ENCODE results near the gene ATP2B3.
A peak's percentile ranks its signal among the peaks of the same experiment; 100 is the strongest.
"Not testable (repeated sequence)": the region's sequence is repeated elsewhere in the genome, so short reads cannot be mapped to it uniquely, and the experiment has no call there.

Gene ATP2B3

GRCh38 chrX:153598541-153599191 is 81.2 kb downstream of the ATP2B3 start, which contains the start of gene CCNQ:
CCNQ (minus strand) TSS chrX:153599139; CDS start chrX:153599073, 66 bp downstream.
- Histone ChIP-seq H3K4me3 (ENCODE audit: low read length) (peak within 1 kb of the TSS; percentile 86), H3K4me1 (ENCODE audit: control insufficient read depth, insufficient read depth, low read length) (no peaks in the 10 kb centered on the region), H3K36me3 (ENCODE audit: control insufficient read depth, insufficient read depth, low read length, severe bottlenecking) (peaks cover 1% of the 10 kb centered on the region), H3K9ac (ENCODE audit: low read length) (peak within 1 kb of the TSS; percentile 85), H3K9me3 (ENCODE audit: control insufficient read depth, low read length) (no peaks in the 10 kb centered on the region), H3K27me3 (replicated peaks; ENCODE audit: control insufficient read depth, insufficient read depth, low read length) (peaks cover 9% of the 10 kb centered on the region)
- peak; percentile 59 for DNase-seq (ENCODE audit: low read depth)

DNA sequence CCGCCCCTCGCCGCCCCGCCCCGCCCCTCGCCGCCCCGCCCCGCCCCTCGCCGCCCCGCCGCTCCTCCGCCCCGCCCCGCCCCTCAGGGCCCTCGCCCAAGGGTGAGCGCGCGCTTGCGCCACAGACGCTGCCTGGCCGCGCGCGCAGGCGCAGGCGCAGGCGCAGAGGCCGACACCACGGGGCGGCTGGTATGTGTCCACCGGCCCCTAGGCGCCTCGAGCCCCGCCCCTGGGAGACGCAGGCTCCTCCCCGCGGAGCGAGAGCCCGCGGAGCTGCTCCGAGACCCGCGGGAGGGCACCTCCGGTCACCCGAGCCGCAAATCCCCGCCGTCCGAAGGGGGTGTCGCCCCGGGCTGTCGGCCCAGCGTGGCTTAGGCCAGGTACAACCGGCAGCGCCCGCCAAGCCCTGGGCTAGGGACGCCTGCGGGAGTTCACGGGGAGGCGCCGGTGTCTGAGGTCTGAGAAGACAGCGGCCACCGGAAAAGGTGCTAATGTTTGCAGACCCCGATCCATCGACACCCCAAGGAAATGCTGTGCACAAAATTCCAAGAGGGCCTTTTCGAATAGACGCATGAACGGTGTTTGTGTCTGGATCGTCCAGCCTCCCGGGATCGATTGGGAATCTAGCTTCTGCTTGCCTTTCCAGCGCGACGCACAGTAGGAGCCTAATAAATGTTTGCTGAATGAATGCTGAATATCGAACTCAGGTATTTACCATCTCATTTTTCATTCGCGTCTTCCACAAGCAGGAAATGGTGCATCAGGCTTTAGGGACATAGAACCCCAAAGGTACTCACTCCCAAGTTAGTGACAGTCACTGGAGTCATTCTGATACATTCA is 82.0 kb downstream of the ATP2B3 start:
- peaks cover 15% of the 10 kb centered on the region for H3K27me3 ChIP-seq (replicated peaks; ENCODE audit: control insufficient read depth, insufficient read depth, low read length)

DNA sequence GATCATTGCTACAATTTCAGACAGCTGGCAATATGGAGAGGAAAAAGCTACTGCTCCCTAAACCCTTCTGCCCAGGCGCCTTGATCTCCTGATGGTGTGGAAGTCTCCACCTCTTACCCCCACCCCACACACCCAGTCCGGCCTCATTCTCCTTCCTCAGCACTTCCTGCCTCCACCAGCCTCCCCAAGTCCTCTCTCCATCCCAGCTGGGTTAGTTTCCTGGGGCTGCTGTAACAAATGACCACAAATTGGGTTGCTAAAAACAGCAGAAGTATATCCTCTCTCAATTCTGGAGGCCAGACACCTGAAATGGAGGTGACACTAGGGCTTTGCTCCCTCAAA is 82.6 kb downstream of the ATP2B3 start:
- H3K4me3 ChIP-seq (ENCODE audit: low read length), result peak overlapping the region; percentile 86
- peak overlapping the region; percentile 85 for H3K9ac ChIP-seq (ENCODE audit: low read length)
- no peaks in the 10 kb centered on the region for H3K36me3 ChIP-seq (ENCODE audit: control insufficient read depth, insufficient read depth, low read length, severe bottlenecking)
- H3K9me3 ChIP-seq (ENCODE audit: control insufficient read depth, low read length), result no peaks in the 10 kb centered on the region
- H3K4me1 ChIP-seq (ENCODE audit: control insufficient read depth, insufficient read depth, low read length), result no peaks in the 10 kb centered on the region
- DNase-seq (ENCODE audit: low read depth), result no peak
- H3K27me3 ChIP-seq (replicated peaks; ENCODE audit: control insufficient read depth, insufficient read depth, low read length), result peaks cover 17% of the 10 kb centered on the region

More for the DNA sequence above, 82.0 kb downstream of the ATP2B3 start:
- H3K4me1 ChIP-seq (ENCODE audit: control insufficient read depth, insufficient read depth, low read length), result no peaks in the 10 kb centered on the region
- peak overlapping the region; percentile 86 for H3K4me3 ChIP-seq (ENCODE audit: low read length)
- DNase-seq (ENCODE audit: low read depth), result peak; percentile 90
- no peaks in the 10 kb centered on the region for H3K9me3 ChIP-seq (ENCODE audit: control insufficient read depth, low read length)
- peak overlapping the region; percentile 85 for H3K9ac ChIP-seq (ENCODE audit: low read length)
- H3K36me3 ChIP-seq (ENCODE audit: control insufficient read depth, insufficient read depth, low read length, severe bottlenecking), result no peaks in the 10 kb centered on the region

GRCh38 chrX:153600921-153601320 is 83.5 kb downstream of the ATP2B3 start:
- no peaks in the 10 kb centered on the region for H3K9me3 ChIP-seq (ENCODE audit: control insufficient read depth, low read length)
- no peak for DNase-seq (ENCODE audit: low read depth)
- H3K9ac ChIP-seq (ENCODE audit: low read length), result no peak overlapping the region
- H3K4me1 ChIP-seq (ENCODE audit: control insufficient read depth, insufficient read depth, low read length), result no peaks in the 10 kb centered on the region
- no peak overlapping the region for H3K4me3 ChIP-seq (ENCODE audit: low read length)
- peaks cover 17% of the 10 kb centered on the region for H3K27me3 ChIP-seq (replicated peaks; ENCODE audit: control insufficient read depth, insufficient read depth, low read length)
- no peaks in the 10 kb centered on the region for H3K36me3 ChIP-seq (ENCODE audit: control insufficient read depth, insufficient read depth, low read length, severe bottlenecking)

- no peak overlapping the region for H3K4me3 ChIP-seq (ENCODE audit: low read length)
- no peaks in the 10 kb centered on the region for H3K4me1 ChIP-seq (ENCODE audit: control insufficient read depth, insufficient read depth, low read length)
- H3K9ac ChIP-seq (ENCODE audit: low read length), result no peak overlapping the region
- peaks cover 24% of the 10 kb centered on the region for H3K27me3 ChIP-seq (replicated peaks; ENCODE audit: control insufficient read depth, insufficient read depth, low read length)
- H3K36me3 ChIP-seq (ENCODE audit: control insufficient read depth, insufficient read depth, low read length, severe bottlenecking), result no peaks in the 10 kb centered on the region
- no peaks in the 10 kb centered on the region for H3K9me3 ChIP-seq (ENCODE audit: control insufficient read depth, low read length)
- no peak for DNase-seq (ENCODE audit: low read depth)
Observed at GRCh38 chrX:153601511-153602110, 84.2 kb downstream of the ATP2B3 start.

DNA sequence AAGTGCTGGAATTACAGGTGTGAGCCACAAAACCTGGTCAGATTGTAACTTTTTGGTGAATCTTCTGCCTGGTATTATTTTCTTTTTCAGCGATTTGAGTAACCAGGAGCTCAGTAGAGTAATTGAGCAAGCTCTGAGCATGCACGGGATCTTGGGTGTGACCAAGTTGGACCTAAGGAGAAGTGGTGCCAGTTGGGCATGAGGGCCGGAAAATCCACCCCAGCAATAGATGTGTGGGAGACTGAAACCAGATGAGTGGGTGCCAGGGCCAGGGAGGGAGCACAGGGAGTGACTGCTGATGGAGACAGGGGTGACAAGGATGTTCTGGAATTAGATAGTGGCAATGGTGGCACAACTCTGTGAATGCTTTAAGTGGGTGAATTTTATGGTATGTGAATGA is 85.2 kb downstream of the ATP2B3 start:
- Histone ChIP-seq H3K4me3 (ENCODE audit: low read length) (no peak overlapping the region), H3K36me3 (ENCODE audit: control insufficient read depth, insufficient read depth, low read length, severe bottlenecking) (no peaks in the 10 kb centered on the region), H3K9ac (ENCODE audit: low read length) (no peak overlapping the region), H3K27me3 (replicated peaks; ENCODE audit: control insufficient read depth, insufficient read depth, low read length) (peaks cover 34% of the 10 kb centered on the region), H3K4me1 (ENCODE audit: control insufficient read depth, insufficient read depth, low read length) (no peaks in the 10 kb centered on the region), H3K9me3 (ENCODE audit: control insufficient read depth, low read length) (no peaks in the 10 kb centered on the region)
- no peak for DNase-seq (ENCODE audit: low read depth)

DNA sequence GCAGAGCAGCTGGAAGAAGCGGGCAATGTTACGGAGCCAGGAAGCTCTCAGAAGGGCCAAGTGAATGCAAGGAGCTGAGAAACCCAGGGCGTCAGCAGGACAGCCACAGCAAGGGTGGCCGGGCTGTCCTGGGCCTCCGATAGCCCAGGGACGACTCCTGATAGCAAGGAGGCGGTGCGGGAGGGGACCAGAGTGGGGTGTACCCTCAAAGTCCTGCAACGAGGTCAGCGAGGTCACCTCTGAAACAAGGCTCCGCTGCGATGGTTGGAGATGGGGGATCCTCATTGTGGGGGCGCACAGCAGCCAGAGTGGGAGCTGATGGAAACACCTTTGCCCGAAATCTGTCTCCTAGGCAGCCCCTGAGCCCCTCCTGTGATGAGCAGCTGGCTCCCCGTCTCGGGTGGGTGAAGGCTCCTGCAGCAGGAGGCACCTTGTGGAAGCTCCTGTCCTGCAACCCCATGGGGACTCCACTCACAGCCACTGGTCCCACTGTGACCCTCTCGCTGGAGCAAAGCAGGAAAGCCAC is 85.8 kb downstream of the ATP2B3 start:
- DNase-seq (ENCODE audit: low read depth), result no peak
- no peaks in the 10 kb centered on the region for H3K36me3 ChIP-seq (ENCODE audit: control insufficient read depth, insufficient read depth, low read length, severe bottlenecking)
- peaks cover 34% of the 10 kb centered on the region for H3K27me3 ChIP-seq (replicated peaks; ENCODE audit: control insufficient read depth, insufficient read depth, low read length)
- no peaks in the 10 kb centered on the region for H3K9me3 ChIP-seq (ENCODE audit: control insufficient read depth, low read length)
- H3K4me3 ChIP-seq (ENCODE audit: low read length), result no peak overlapping the region
- no peaks in the 10 kb centered on the region for H3K4me1 ChIP-seq (ENCODE audit: control insufficient read depth, insufficient read depth, low read length)
- no peak overlapping the region for H3K9ac ChIP-seq (ENCODE audit: low read length)

DNA sequence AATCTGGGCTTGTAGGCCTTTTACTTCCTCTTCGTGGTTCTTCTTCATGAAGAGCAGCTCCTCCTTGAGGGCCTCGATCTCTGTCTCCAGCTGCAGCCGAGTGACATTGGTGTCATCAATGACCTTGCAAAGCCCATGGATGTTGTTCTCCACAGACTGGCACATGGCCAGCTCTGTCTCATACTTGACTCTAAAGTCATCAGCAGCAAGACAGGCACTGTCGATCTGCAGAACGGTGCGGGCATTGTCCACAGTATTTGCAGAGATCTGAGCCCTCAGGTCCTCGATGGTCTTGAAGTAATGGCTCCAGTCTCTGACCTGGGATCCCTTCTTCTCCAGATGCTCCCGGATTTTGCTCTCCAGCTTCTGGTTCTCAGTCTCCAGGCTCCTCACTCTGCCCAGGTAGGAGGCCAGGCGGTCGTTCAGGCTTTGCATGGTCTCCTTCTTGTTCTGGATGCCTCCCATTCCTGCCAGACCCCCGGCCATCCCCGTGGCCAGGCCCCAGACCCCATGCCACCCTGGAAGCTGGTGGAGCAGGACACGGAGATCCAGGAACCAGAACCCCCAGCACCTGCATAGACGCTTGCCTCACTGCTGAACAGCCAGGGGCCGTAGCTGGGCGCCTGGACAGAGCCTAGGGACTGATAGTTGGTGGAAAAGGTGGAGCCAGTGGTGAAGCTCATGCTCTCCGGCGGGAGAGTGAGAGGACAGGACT is 87.4 kb downstream of the ATP2B3 start:
- H3K4me1 ChIP-seq (ENCODE audit: control insufficient read depth, insufficient read depth, low read length); DNase-seq (ENCODE audit: low read depth); H3K36me3 ChIP-seq (ENCODE audit: control insufficient read depth, insufficient read depth, low read length, severe bottlenecking); H3K9ac ChIP-seq (ENCODE audit: low read length); H3K9me3 ChIP-seq (ENCODE audit: control insufficient read depth, low read length); H3K4me3 ChIP-seq (ENCODE audit: low read length): not testable (repeated sequence)
- H3K27me3 ChIP-seq (replicated peaks; ENCODE audit: control insufficient read depth, insufficient read depth, low read length), result peaks cover 46% of the 10 kb centered on the region

- H3K36me3 ChIP-seq (ENCODE audit: control insufficient read depth, insufficient read depth, low read length, severe bottlenecking), result no peaks in the 10 kb centered on the region
- H3K4me1 ChIP-seq (ENCODE audit: control insufficient read depth, insufficient read depth, low read length), result peaks cover 6% of the 10 kb centered on the region
- peaks cover 44% of the 10 kb centered on the region for H3K27me3 ChIP-seq (replicated peaks; ENCODE audit: control insufficient read depth, insufficient read depth, low read length)
- no peak overlapping the region for H3K9ac ChIP-seq (ENCODE audit: low read length)
- no peak overlapping the region for H3K4me3 ChIP-seq (ENCODE audit: low read length)
- no peak for DNase-seq (ENCODE audit: low read depth)
- H3K9me3 ChIP-seq (ENCODE audit: control insufficient read depth, low read length), result no peaks in the 10 kb centered on the region
Observed at GRCh38 chrX:153606503-153606902, 89.1 kb downstream of the ATP2B3 start.

- Histone ChIP-seq H3K9ac (ENCODE audit: low read length) (no peak overlapping the region), H3K36me3 (ENCODE audit: control insufficient read depth, insufficient read depth, low read length, severe bottlenecking) (no peaks in the 10 kb centered on the region), H3K4me3 (ENCODE audit: low read length) (no peak overlapping the region), H3K4me1 (ENCODE audit: control insufficient read depth, insufficient read depth, low read length) (peaks cover 10% of the 10 kb centered on the region), H3K27me3 (replicated peaks; ENCODE audit: control insufficient read depth, insufficient read depth, low read length) (peaks cover 45% of the 10 kb centered on the region), H3K9me3 (ENCODE audit: control insufficient read depth, low read length) (peaks cover under 1% of the 10 kb centered on the region)
- no peak for DNase-seq (ENCODE audit: low read depth)
Observed at GRCh38 chrX:153608376-153608775, 90.9 kb downstream of the ATP2B3 start.

GRCh38 chrX:153608806-153609205 is 91.4 kb downstream of the ATP2B3 start:
- Histone ChIP-seq H3K4me1 (ENCODE audit: control insufficient read depth, insufficient read depth, low read length) (peaks cover 10% of the 10 kb centered on the region), H3K4me3 (ENCODE audit: low read length) (no peak overlapping the region), H3K27me3 (replicated peaks; ENCODE audit: control insufficient read depth, insufficient read depth, low read length) (peaks cover 49% of the 10 kb centered on the region), H3K36me3 (ENCODE audit: control insufficient read depth, insufficient read depth, low read length, severe bottlenecking) (no peaks in the 10 kb centered on the region), H3K9me3 (ENCODE audit: control insufficient read depth, low read length) (peaks cover 5% of the 10 kb centered on the region), H3K9ac (ENCODE audit: low read length) (no peak overlapping the region)
- peak; percentile 27 for DNase-seq (ENCODE audit: low read depth)

Measured in adipocyte (in vitro differentiated cells).